ENCODE data around the gene PHLDA3. TPM values are rescaled to one million over a fixed set of nuclear protein-coding genes. Genes with fewer than 3 reads are reported as not detected.
A peak's percentile ranks its signal among the peaks of the same experiment; 100 is the strongest.

The PHLDA3 gene
- total RNA-seq, 4 donors from 2014 or later: 69.2 to 153 (median 84.7) TPM

DNA sequence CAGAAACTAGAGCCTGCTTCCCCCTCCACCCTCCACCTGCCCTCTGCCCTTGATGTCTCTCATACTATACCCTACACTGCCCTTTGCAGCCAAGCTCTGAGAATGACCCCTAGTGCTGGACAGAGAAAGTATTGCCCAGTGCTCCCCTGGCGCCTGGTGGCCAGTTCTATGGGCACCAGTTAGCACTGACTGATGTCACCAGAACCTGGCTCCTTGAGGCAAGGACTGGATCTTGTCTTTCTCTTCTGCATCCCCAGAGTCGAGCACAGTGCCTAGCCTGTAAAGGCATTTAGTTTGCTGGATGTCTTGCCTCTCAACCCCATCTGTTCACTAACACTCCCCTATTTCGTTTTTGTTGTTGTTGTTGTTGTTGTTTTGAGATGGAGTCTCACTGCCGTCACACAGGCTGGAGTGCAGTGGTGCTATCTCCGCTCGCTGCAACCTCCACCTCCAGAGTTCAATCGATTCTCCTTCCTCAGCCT lies 5.9 kb downstream of the PHLDA3 start:
- 61 to 67% methylated on average over 4 of the region's 7 CpGs for whole genome bisulfite sequencing, 2 donors (ENCODE audit: low coverage in 1 of 2)
- no peaks in the 10 kb centered on the region for H3K27me3 ChIP-seq
- H3K4me1 ChIP-seq: peaks cover 5 to 77% (median 26%) of the 10 kb centered on the region in 3 donors
- TF ChIP-seq, protein P1, sequence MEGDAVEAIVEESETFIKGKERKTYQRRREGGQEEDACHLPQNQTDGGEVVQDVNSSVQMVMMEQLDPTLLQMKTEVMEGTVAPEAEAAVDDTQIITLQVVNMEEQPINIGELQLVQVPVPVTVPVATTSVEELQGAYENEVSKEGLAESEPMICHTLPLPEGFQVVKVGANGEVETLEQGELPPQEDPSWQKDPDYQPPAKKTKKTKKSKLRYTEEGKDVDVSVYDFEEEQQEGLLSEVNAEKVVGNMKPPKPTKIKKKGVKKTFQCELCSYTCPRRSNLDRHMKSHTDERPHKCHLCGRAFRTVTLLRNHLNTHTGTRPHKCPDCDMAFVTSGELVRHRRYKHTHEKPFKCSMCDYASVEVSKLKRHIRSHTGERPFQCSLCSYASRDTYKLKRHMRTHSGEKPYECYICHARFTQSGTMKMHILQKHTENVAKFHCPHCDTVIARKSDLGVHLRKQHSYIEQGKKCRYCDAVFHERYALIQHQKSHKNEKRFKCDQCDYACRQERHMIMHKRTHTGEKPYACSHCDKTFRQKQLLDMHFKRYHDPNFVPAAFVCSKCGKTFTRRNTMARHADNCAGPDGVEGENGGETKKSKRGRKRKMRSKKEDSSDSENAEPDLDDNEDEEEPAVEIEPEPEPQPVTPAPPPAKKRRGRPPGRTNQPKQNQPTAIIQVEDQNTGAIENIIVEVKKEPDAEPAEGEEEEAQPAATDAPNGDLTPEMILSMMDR (IDR thresholded peaks at IDR 0.05): peak in 3 of 4 experiments; percentile 31 to 36 (median 32)
- TF ChIP-seq POLR2A (IDR thresholded peaks at IDR 0.05) (peak in 1 of 2 donors; percentile 16), EP300 (IDR thresholded peaks at IDR 0.05) (no peak), POLR2AphosphoS5 (IDR thresholded peaks at IDR 0.05) (peak; percentile 29)
- H3K4me3 ChIP-seq: no peak overlapping the region
- no peaks in the 10 kb centered on the region for H3K9me3 ChIP-seq
- H3K36me3 ChIP-seq: peaks cover 0 to 22% of the 10 kb centered on the region in 2 donors
- no peak for ATAC-seq
- H3K27ac ChIP-seq: peak overlapping the region in 3 of 4 donors; percentile 52 to 97 (median 65)

DNA sequence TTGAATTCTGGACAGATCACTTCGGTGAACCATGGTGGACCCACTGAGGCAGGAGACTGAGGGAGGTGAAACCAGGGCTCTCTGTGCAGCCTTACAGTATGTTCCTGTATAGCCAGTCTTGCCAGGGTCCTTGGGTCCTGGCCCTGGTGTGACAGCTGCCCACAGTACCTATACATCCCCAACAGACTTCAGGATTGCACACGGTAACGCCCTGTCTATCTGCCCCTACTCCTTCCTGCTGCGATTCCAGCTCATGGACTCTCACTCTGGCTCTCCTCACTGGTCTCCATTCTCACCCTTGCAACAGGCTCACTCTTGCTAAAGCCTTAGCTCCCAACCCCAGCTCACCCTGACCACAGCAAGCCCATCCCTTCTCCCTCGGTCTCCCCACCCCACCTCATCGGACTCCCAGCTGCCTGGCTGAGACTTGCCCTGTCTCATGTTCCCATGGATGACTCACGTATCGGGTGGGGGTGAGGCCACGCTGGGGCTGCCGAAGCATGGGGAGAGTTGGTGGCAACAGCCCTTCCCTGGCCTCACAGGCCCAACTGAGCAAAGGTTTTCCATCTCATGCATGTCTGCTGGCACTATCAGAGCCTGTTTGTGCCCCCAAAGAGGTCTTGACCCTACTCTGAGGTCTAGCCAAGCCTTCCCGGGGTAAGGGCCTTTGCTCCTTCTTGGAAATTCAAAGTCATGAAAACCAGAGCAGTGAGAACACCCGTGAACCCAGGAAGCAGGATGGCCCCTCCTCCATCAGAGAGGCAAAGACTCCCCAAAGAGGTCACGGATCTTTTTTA lies 7.1 kb downstream of the PHLDA3 start:
- H3K27ac ChIP-seq: peak overlapping the region; percentile 18 to 97 (median 78)
- no peaks in the 10 kb centered on the region for H3K27me3 ChIP-seq
- TF ChIP-seq, protein P1 (IDR thresholded peaks at IDR 0.05): no peak
- TF ChIP-seq POLR2A (IDR thresholded peaks at IDR 0.05) (no peak), POLR2AphosphoS5 (IDR thresholded peaks at IDR 0.05) (peak; percentile 79)
- H3K4me3 ChIP-seq: no peak overlapping the region
- H3K36me3 ChIP-seq: peaks cover 0 to 22% of the 10 kb centered on the region in 2 donors
- H3K9me3 ChIP-seq: no peaks in the 10 kb centered on the region
- ATAC-seq: peak; percentile 86
- peaks cover 5 to 77% (median 22%) of the 10 kb centered on the region in 3 donors for H3K4me1 ChIP-seq
- WGBS, 2 donors (ENCODE audit: low coverage in 1 of 2): 55 to 71% methylated on average over 6 to 8 of the region's 13 CpGs

DNA sequence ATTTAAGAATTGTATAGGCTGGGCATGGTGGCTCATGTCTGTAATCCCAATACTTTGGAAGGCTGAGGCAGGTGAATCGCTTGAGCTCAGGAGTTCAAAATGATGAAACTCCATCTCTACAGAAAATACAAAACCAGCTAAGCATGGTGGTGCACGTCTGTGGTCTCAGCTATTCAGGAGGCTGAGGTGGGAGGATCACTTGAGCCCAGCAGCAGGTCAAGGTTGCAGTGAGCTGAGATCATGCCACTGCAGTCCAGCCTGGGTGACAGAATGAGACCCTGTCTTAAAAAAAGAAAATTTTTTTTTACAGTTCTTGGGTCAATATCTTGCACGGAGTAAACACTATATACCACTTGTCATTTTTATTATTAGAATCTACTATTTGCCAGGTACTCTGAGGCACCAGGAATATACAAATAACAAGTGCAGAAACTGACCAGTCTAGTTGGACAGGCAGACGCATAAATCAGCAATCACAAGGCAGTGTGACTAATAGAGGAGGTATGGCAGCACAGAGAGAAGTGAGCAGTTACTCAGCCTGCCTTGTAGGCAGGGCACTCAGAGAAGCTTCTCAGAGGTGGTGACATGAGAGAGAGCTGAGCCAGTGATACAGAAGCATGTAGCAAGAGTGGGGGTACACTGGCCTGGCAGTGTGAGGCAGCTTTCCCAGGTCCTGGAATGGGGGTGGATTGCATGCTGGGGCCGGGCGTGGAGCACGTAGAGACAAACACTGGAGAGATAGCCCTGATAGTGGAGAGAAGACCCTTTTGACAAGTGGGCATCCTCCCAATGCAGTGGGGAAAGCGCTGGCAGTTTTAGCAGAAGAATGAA lies 8.0 kb downstream of the PHLDA3 start:
- WGBS, 2 donors (ENCODE audit: low coverage in 1 of 2): 59 to 81% methylated on average over 3 to 8 of the region's 8 CpGs
- H3K36me3 ChIP-seq: peaks cover 0 to 21% of the 10 kb centered on the region in 2 donors
- H3K4me1 ChIP-seq: peaks cover 5 to 77% (median 19%) of the 10 kb centered on the region in 3 donors
- H3K27me3 ChIP-seq: no peaks in the 10 kb centered on the region
- TF ChIP-seq POLR2A (IDR thresholded peaks at IDR 0.05) (no peak), POLR2AphosphoS5 (IDR thresholded peaks at IDR 0.05) (peak; percentile 86), EP300 (IDR thresholded peaks at IDR 0.05) (no peak)
- H3K27ac ChIP-seq: peak overlapping the region; percentile 18 to 97 (median 78)
- peak; percentile 81 for ATAC-seq
- no peaks in the 10 kb centered on the region for H3K9me3 ChIP-seq
- H3K4me3 ChIP-seq: no peak overlapping the region

DNA sequence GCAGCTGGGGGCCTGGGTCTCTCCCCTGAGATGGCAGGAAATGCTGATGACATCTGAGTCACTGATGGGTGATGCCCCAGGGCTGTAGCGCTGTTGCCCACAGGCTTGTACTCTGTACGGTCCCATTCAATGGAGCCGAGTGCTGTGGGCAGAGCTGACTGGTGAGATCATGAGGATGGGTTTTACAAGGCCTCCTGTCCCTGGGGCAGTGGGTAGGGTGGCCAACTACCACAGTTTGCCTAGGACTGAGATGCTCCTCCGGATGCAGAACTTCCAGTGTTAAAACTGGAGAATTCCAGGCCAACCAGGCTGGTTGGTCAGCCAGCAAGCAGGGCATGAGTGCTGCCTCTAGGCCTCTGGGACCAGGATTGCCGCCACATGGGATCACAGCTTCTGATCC lies 9.2 kb downstream of the PHLDA3 start:
- no peaks in the 10 kb centered on the region for H3K9me3 ChIP-seq
- TF ChIP-seq, protein P1 (IDR thresholded peaks at IDR 0.05): no peak
- no peak for TF ChIP-seq POLR2A (IDR thresholded peaks at IDR 0.05)
- no peak for TF ChIP-seq EP300 (IDR thresholded peaks at IDR 0.05)
- no peak for TF ChIP-seq POLR2AphosphoS5 (IDR thresholded peaks at IDR 0.05)
- no peak overlapping the region for H3K4me3 ChIP-seq
- H3K4me1 ChIP-seq: peaks cover 5 to 71% (median 11%) of the 10 kb centered on the region in 3 donors
- no CpG with 5 or more reads among the region's 5 CpGs for WGBS, 2 donors (ENCODE audit: low coverage in 1 of 2)
- H3K27ac ChIP-seq: peak overlapping the region in 2 of 4 donors; percentile 91 to 97
- no peaks in the 10 kb centered on the region for H3K27me3 ChIP-seq
- no peak for ATAC-seq
- H3K36me3 ChIP-seq: peaks cover 0 to 9% of the 10 kb centered on the region in 2 donors

DNA sequence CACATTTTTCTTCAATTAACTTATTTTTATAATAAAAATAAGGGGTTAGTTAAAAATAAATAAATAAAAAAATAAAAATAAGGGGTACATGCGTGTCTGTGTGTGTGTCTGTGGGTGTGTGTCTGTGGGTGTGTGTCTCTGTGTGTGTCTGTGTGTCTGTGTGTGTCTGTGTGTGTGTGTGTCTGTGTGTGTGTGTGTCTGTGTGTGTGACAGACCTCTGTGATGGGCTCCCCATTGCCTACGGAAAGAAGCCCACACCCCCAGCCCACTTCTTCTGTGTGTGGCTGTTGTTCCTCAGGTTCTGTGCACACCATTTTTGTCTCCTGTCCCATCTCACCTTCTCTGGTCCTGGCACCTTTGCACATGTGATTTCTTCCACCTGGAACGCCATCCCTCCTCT lies 9.9 kb downstream of the PHLDA3 start:
- Histone ChIP-seq H3K27me3 (no peaks in the 10 kb centered on the region), H3K4me3 (no peak overlapping the region), H3K4me1 (peaks cover 5 to 64% (median 11%) of the 10 kb centered on the region in 3 donors), H3K27ac (peak overlapping the region in 1 of 4 donors; percentile 97), H3K36me3 (peaks cover 0 to 1% of the 10 kb centered on the region in 2 donors), H3K9me3 (no peaks in the 10 kb centered on the region)
- 79 to 91% methylated on average over 3 of the region's 3 CpGs for WGBS, 2 donors (ENCODE audit: low coverage in 1 of 2)
- ATAC-seq: no peak
- TF ChIP-seq EP300 (IDR thresholded peaks at IDR 0.05): no peak
- TF ChIP-seq POLR2A (IDR thresholded peaks at IDR 0.05): no peak
- TF ChIP-seq, protein P1 (IDR thresholded peaks at IDR 0.05): no peak

Data from gastroesophageal sphincter (tissue), 4 donors.